T-helper 1 cell treated with Interleukin-12 subunit alpha and Interleukin-12 subunit beta and Interleukin-4 antibody, amounts not matched to agents 30 ng/mL and 1 ng/mL, for 36 hours (primary cell): ENCODE data around the gene CGAS. TPM values are rescaled to one million over a fixed set of nuclear protein-coding genes. Genes with fewer than 3 reads are reported as not detected.
"Not testable (repeated sequence)": the region's sequence is repeated elsewhere in the genome, so short reads cannot be mapped to it uniquely, and the experiment has no call there.

Experiments
- intact Hi-C: fragments of 100-400 bp; cut with micrococcal nuclease; formaldehyde crosslinking; loops from one replicate; pipeline ENCODE4 v1.15.1; 2024
- total RNA-seq: library from RNA; stranded (reverse); gene quantifications from 2 replicates; pipeline ENCODE4 v1.2.3, GENCODE V29; 2022

CGAS gene
- total RNA-seq, 1 donor from 2014 or later, result 56.2 TPM

GRCh38 chr6:73400656-73401055 is 51.4 kb downstream of the CGAS start:
- intact Hi-C loops, result no loop called here

DNA sequence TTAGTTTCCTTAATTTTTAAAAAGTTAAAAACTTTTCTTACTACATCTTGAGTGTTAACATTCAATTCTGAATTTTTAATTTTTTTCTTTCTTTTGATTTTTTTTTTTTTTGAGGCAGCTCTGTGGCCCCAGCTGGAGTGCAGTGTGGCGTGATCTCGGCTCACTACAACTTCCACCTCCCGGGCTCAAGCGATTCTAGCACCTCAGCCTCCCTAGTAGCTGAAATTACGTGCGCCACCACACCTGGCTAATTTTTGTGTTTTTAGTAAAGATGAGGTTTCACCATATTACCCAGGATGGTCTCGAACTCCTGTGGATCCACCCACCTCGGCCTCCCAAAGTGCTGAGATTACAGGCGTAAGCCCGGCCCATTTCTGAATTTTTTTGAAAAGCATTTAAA is 56.2 kb downstream of the CGAS start:
- intact Hi-C loops, result no loop called here

GRCh38 chr6:73394577-73395354 is 57.3 kb downstream of the CGAS start, which contains the start of gene DDX43:
Gene DDX43, plus strand, starts transcription at chr6:73394828. Its CDS starts 78 bp downstream, at chr6:73394906.
- intact Hi-C loops, result no loop called here

- intact Hi-C loops, result no loop called here
Observed at GRCh38 chr6:73393278-73393677, 58.8 kb downstream of the CGAS start.

GRCh38 chr6:73392188-73392587 is 59.9 kb downstream of the CGAS start:
- intact Hi-C loops, result not testable (repeated sequence)

DNA sequence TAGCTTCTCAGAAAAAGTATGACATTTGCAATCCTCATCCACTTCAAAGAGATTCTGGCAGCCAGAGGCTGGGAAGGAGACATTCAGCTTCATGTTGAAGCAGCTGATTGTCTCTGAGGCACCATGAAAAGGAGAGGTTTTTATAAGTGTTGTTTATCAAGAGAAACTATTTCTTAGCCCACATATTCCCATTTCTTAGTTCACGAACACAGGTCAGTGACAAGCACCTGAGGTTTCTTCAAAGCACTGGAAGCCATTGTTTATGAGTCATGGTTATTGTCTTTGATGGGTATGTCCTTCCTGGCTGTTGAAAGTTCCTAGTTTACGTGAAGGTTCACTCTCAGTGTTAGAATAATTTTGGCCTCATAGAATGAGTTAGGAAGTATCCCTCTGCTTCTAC is 60.4 kb downstream of the CGAS start:
- intact Hi-C loops, result no loop called here

GRCh38 chr6:73389854-73390253 is 62.2 kb downstream of the CGAS start:
- intact Hi-C loops, result loop anchor here (1.0 to 2.0 kb wide), 9 partner anchors 61 to 767 kb away; partner anchors contain the start of genes KCNQ5, KHDC1, MTO1 and SLC17A5

DNA sequence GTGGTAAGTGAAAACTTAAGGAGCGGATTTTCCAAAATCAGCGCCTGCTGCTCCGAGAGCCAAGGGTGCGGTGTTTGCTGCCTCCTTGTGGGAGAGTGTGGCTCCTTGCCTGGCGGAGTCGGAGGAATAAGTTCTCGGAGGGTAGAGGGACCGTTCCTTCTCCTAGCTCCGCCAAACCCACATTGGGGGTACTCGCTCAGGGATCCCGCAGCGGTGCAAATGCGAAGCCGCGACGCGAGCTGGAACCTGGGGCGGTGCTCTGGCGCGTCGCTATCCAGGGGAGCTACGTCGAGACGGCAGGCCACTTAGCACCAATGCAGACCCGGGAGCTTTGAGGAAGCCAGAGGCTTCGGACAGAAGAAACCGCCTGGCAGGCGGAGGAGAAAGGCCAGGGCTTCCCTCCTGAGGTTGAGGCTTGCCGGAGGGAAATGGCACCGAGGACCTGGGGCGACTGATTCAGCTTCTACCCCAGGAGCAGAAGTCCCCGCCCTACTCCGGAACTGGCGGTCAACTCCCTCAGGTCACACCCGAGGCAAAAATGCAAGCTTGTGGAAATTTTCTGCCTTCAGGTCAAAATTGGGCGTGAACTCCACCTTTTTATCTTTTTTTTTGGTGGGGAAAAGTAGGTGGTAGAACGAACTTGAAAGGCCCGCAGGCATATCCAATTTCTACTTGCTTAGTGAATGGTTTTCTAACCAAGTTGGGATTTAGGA is 63.1 kb downstream of the CGAS start:
- intact Hi-C loops, result loop anchor here (1.0 to 2.0 kb wide), 9 partner anchors 62 to 766 kb away; partner anchors contain the start of genes KCNQ5, KHDC1, MTO1 and SLC17A5

DNA sequence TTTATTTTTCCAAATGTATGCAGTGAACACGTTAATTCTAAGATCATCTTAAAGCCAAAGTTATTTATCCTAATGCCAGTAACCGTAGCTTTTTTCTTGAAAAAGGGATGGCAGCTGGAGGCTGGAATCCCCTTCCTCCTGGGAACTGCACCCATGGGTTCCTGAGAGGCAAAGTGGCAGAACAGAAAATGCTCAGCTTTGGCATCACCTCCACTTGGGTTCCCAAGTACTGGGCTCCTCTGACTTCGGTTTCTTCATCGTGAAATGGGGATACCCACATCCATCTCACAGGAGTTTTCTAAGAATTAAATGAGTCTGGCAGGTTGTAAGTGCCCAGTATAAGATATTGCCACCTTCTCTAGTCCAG is 63.7 kb downstream of the CGAS start:
- intact Hi-C loops, result loop anchor here (2.0 kb wide), 6 partner anchors 62 to 766 kb away; partner anchors contain the start of genes KCNQ5 and SLC17A5

DNA sequence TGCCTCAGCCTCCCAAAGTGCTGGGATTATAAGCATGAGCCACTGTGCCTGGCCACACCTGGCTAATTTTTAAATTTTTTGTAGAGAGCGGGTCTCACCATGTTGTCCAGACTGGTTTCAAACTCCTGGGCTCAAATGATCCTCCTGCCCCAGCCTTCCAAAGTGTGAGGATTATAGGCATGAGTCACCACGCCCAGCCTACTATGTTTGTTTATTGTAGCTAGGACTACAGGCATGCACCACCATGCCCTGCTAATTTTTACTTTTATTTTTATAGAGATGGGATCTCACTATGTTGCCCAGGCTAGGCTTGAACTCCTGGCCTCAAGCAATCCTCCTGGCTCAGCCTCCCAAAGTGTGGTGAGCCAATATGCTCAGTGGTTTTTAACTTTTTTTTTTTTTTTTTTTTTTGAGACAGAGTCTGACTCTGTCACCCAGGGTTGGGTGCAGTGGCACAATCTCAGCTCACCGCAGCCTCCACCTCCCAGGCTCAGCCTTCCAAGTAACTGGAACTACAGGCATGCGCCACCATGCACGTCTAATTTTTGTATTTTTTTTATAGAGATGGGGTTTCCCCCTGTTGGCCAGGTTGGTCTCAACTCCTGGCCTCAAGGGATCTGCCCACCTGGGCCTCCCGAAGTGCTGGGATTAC is 69.5 kb downstream of the CGAS start:
- intact Hi-C loops, result loop anchor here (1.0 kb wide), 1 partner anchor 228 kb away; no protein-coding TSS in a partner anchor

- intact Hi-C loops, result not testable (repeated sequence)
Observed at GRCh38 chr6:73381531-73381930, 70.6 kb downstream of the CGAS start.

GRCh38 chr6:73377225-73377624 is 74.9 kb downstream of the CGAS start:
- intact Hi-C loops, result no loop called here

GRCh38 chr6:73375216-73375615 is 76.9 kb downstream of the CGAS start:
- intact Hi-C loops, result no loop called here

Other genes starting within 250 kb of the CGAS start
- gene KHDC1L, start 226.8 kb downstream of the CGAS start, total RNA-seq, result not detected in 2 replicates
- gene KHDC1, start 189.1 kb downstream of the CGAS start, total RNA-seq, result 2.6 and 2.9 TPM in 2 replicates
- not detected in 2 replicates for gene DPPA5, start 98.0 kb downstream of the CGAS start, total RNA-seq
- not detected in 2 replicates for gene KHDC3L, start 89.6 kb downstream of the CGAS start, total RNA-seq
- 1.0 TPM in 2 replicates for gene OOEP, start 82.4 kb downstream of the CGAS start, total RNA-seq
- 1.3 and 1.5 TPM in 2 replicates for gene DDX43, start 57.5 kb downstream of the CGAS start, total RNA-seq
- 43.7 and 44.6 TPM in 2 replicates for gene MTO1, start 9.4 kb upstream of the CGAS start, total RNA-seq
- 7,103 and 7,206 TPM in 2 replicates for gene EEF1A1, start 68.7 kb upstream of the CGAS start, total RNA-seq
- 6.0 and 6.3 TPM in 2 replicates for gene SLC17A5, start 201.7 kb upstream of the CGAS start, total RNA-seq
- gene CD109, start 243.9 kb upstream of the CGAS start, total RNA-seq, result 11.0 and 11.5 TPM in 2 replicates